ENCODE results near the gene PIK3AP1.
A peak's percentile ranks its signal among the peaks of the same experiment; 100 is the strongest.

The PIK3AP1 gene

GRCh38 chr10:96720422-96721206 is at the start of gene PIK3AP1:
TSS of gene PIK3AP1 (minus strand) at chr10:96720514. CDS start at chr10:96720394, 120 bp downstream.
- peak; percentile 1 for TF ChIP-seq CTCF (IDR thresholded peaks at IDR 0.05; ENCODE audit: insufficient read depth, missing control alignments)
- DNase-seq (ENCODE audit: insufficient read length, low spot score) (peak; percentile 70), FAIRE-seq (no peak)

- no peak for DNase-seq (ENCODE audit: insufficient read length, low spot score)
- no peak for FAIRE-seq
Observed at GRCh38 chr10:96768136-96768535, 47.8 kb upstream of the PIK3AP1 start.

GRCh38 chr10:96767611-96768010 is 47.3 kb upstream of the PIK3AP1 start:
- FAIRE-seq (no peak), DNase-seq (ENCODE audit: insufficient read length, low spot score) (no peak)
- no peak for TF ChIP-seq CTCF (IDR thresholded peaks at IDR 0.05; ENCODE audit: insufficient read depth, missing control alignments)

More at GRCh38 chr10:96768136-96768535, 47.8 kb upstream of the PIK3AP1 start:
- TF ChIP-seq CTCF (IDR thresholded peaks at IDR 0.05; ENCODE audit: insufficient read depth, missing control alignments) = no peak

GRCh38 chr10:96765406-96766240 is 45.3 kb upstream of the PIK3AP1 start:
- DNase-seq (ENCODE audit: insufficient read length, low spot score) = peak; percentile 42
- no peak for FAIRE-seq
- peak; percentile 81 for TF ChIP-seq CTCF (IDR thresholded peaks at IDR 0.05; ENCODE audit: insufficient read depth, missing control alignments)

- no peak for DNase-seq (ENCODE audit: insufficient read length, low spot score)
- TF ChIP-seq CTCF (IDR thresholded peaks at IDR 0.05; ENCODE audit: insufficient read depth, missing control alignments) = no peak
- FAIRE-seq = no peak
Observed at GRCh38 chr10:96764425-96765060, 44.2 kb upstream of the PIK3AP1 start.

- DNase-seq (ENCODE audit: insufficient read length, low spot score) = no peak
- FAIRE-seq = no peak
- TF ChIP-seq CTCF (IDR thresholded peaks at IDR 0.05; ENCODE audit: insufficient read depth, missing control alignments) = no peak
Observed at GRCh38 chr10:96758423-96758822, 38.1 kb upstream of the PIK3AP1 start.

Measured in D721Med (cell line).